Liver (tissue), 9 donors: ENCODE data around the gene CARMIL1. TPM values are rescaled to one million over a fixed set of nuclear protein-coding genes. Genes with fewer than 3 reads are reported as not detected.

ENCODE experiments used
- DNase-seq: peaks from one replicate; pipeline ENCODE4 v3.0.0-alpha.2; 2017; ENCODE audit warnings: low spot score
- H3K27ac ChIP-seq, 2 donors: one replicate each; pipeline ENCODE4 v1.7.0; 2013; ENCODE audit warnings: inconsistent platforms in 2 of 2, low read length in 2 of 2, control low read depth in 1 of 2, low read depth in 1 of 2, mild to moderate bottlenecking in 1 of 2
- H3K27me3 ChIP-seq, 4 donors: one replicate each; pipeline versions ENCODE4 v1.6.1 to v1.7.0; 2013; ENCODE audit warnings: low read length in 3 of 4, inconsistent platforms in 1 of 4, mild to moderate bottlenecking in 1 of 4, moderate library complexity in 1 of 4; ENCODE audit not compliant: control insufficient read depth in 4 of 4, insufficient read depth in 4 of 4
- H3K36me3 ChIP-seq, 4 donors: one replicate each; pipeline versions ENCODE4 v1.6.1 to v1.7.0; 2013; ENCODE audit warnings: low read length in 3 of 4, mild to moderate bottlenecking in 3 of 4, low read depth in 1 of 4, moderate library complexity in 1 of 4; ENCODE audit not compliant: control insufficient read depth in 4 of 4, insufficient read depth in 3 of 4
- H3K4me1 ChIP-seq, 4 donors: one replicate each; pipeline versions ENCODE4 v1.6.1 to v1.7.0; 2013; ENCODE audit warnings: low read length in 3 of 4, mild to moderate bottlenecking in 3 of 4, moderate library complexity in 1 of 4; ENCODE audit not compliant: control insufficient read depth in 4 of 4, insufficient read depth in 4 of 4
- H3K4me3 ChIP-seq, 3 donors: one replicate each; pipeline versions ENCODE4 v1.6.1 to v1.7.0; 2013; ENCODE audit warnings: low read length in 3 of 3, control low read depth in 1 of 3, low read depth in 1 of 3, mild to moderate bottlenecking in 1 of 3
- H3K9ac ChIP-seq, 2 donors: one replicate each; pipeline ENCODE4 v1.7.0; 2013; ENCODE audit warnings: low read length in 2 of 2, mild to moderate bottlenecking in 2 of 2, moderate library complexity in 2 of 2, control low read depth in 1 of 2, low read depth in 1 of 2
- H3K9me3 ChIP-seq, 4 donors: one replicate each; pipeline versions ENCODE4 v1.6.1 to v1.7.0; 2013; ENCODE audit warnings: low read length in 3 of 4; ENCODE audit not compliant: control insufficient read depth in 4 of 4
- CTCF ChIP-seq: fragments of 150-350 bp; IDR thresholded peaks from 2 replicates; pipeline ENCODE4 v1.5.1; 2017; ENCODE audit warnings: improper control_type of control experiment, low read depth, low read length; ENCODE audit not compliant: missing input control
- EGR1 ChIP-seq, 2 donors: IDR thresholded peaks; 2 replicates each; pipeline ENCODE4 v1.6.1; 2016 to 2018; ENCODE audit warnings: antibody characterized with exemption in 2 of 2, low read depth in 2 of 2
- FOXA2 ChIP-seq: IDR thresholded peaks from 2 replicates; pipeline ENCODE4 v1.6.1; 2016; ENCODE audit warnings: antibody characterized with exemption
- GABPA ChIP-seq, 2 donors: IDR thresholded peaks in 1 of 2; conservative IDR thresholded peaks in 1 of 2; 2 replicates each; pipeline ENCODE4 v1.6.1; 2016; ENCODE audit warnings: antibody characterized with exemption in 2 of 2, mild to moderate bottlenecking in 1 of 2, moderate library complexity in 1 of 2
- HNF4A ChIP-seq, 2 donors: conservative IDR thresholded peaks; 2 replicates each; pipeline ENCODE4 v1.6.1; 2016; ENCODE audit warnings: antibody characterized with exemption in 2 of 2, mild to moderate bottlenecking in 2 of 2
- HNF4G ChIP-seq: IDR thresholded peaks from 2 replicates; pipeline ENCODE4 v1.6.1; 2016; ENCODE audit warnings: antibody characterized with exemption
- JUND ChIP-seq, 2 donors: IDR thresholded peaks; 2 replicates each; pipeline ENCODE4 v1.6.1; 2016; ENCODE audit warnings: antibody characterized with exemption in 2 of 2
- RAD21 ChIP-seq, 2 donors: IDR thresholded peaks; 2 replicates each; pipeline ENCODE4 v1.6.1; 2016; ENCODE audit warnings: antibody characterized with exemption in 2 of 2, mild to moderate bottlenecking in 2 of 2
- RXRA ChIP-seq, 2 donors: IDR thresholded peaks; 2 replicates each; pipeline ENCODE4 v1.6.1; 2017 to 2018; ENCODE audit warnings: antibody characterized with exemption in 2 of 2, mild to moderate bottlenecking in 1 of 2
- SP1 ChIP-seq: IDR thresholded peaks from 2 replicates; pipeline ENCODE4 v1.6.1; 2018; ENCODE audit warnings: antibody characterized with exemption, mild to moderate bottlenecking
- YY1 ChIP-seq: IDR thresholded peaks from 2 replicates; pipeline ENCODE4 v1.6.1; 2016; ENCODE audit warnings: antibody characterized with exemption, mild to moderate bottlenecking
- WGBS: extraction: QIAGEN DNeasy Blood & Tissue Kit; methylation state at CpG from one replicate; pipeline ENCODE4 v1.1.7; 2013; 5-methylcytosine and 5-hydroxymethylcytosine counted together
- polyA plus RNA-seq, 2 donors: library from polyadenylated mRNA; stranded (reverse) in 1 of 2; unstranded in 1 of 2; fragments of 200-250 nt in 1 of 2; fragments of >200 nt in 1 of 2; fragmentation: Nextera tagmentation in 1 of 2; extraction: Ambion mirVana in 1 of 2; gene quantifications; one replicate each; pipeline versions ENCODE4 v1.2.1 to v1.2.3, GENCODE V29; 2013 to 2015
- total RNA-seq, 2 donors: library from RNA; depleted of rRNA; stranded (reverse); fragments of >200 nt; gene quantifications; one replicate each; pipeline ENCODE4 v1.2.3, GENCODE V29; 2014
- donor health status: healthy.
- donor health status: healthy.
- donor health status: healthy.
- donor health status: healthy.
- donor health status: healthy.

The CARMIL1 gene
- total and polyA plus RNA-seq, 4 donors = 1.4 to 9.5 (median 3.5) TPM

GRCh38 chr6:25369036-25369432 lies 89.9 kb downstream of the CARMIL1 start:
- H3K36me3 ChIP-seq = no peaks in the 10 kb centered on the region
- H3K4me3 ChIP-seq = no peak overlapping the region
- H3K4me1 ChIP-seq = peaks cover 0 to 9% (median 3%) of the 10 kb centered on the region in 4 donors
- no peaks in the 10 kb centered on the region for H3K27me3 ChIP-seq
- H3K9ac ChIP-seq = peak overlapping the region in 1 of 2 donors; percentile 69
- no peak for DNase-seq
- TF ChIP-seq RAD21 (IDR thresholded peaks at IDR 0.05) (no peak), CTCF (no peak), FOXA2 (no peak), HNF4A (conservative IDR thresholded peaks at IDR 0.05) (no peak)
- H3K9me3 ChIP-seq = no peaks in the 10 kb centered on the region
- WGBS = 72% methylated on average over 6 of the region's 6 CpGs
- peak overlapping the region in 1 of 2 donors; percentile 69 for H3K27ac ChIP-seq

- no peak for TF ChIP-seq CTCF
- TF ChIP-seq SP1 = peak; percentile 54
- no peak for TF ChIP-seq HNF4G
- TF ChIP-seq RXRA (IDR thresholded peaks at IDR 0.05) = peak in 1 of 2 donors; percentile 36
- TF ChIP-seq HNF4A (conservative IDR thresholded peaks at IDR 0.05) = peak; percentile 70 to 72
- no peak for TF ChIP-seq EGR1 (IDR thresholded peaks at IDR 0.05; ENCODE audit: low read depth in 2 of 2)
- peak in 1 of 2 donors; percentile 16 for TF ChIP-seq RAD21 (IDR thresholded peaks at IDR 0.05)
- peaks cover 0 to 9% (median 2%) of the 10 kb centered on the region in 4 donors for H3K4me1 ChIP-seq
- DNase-seq = no peak
- H3K27ac ChIP-seq = peak overlapping the region; percentile 63 to 69
- no peaks in the 10 kb centered on the region for H3K9me3 ChIP-seq
- peak overlapping the region in 1 of 2 donors; percentile 69 for H3K9ac ChIP-seq
- no peaks in the 10 kb centered on the region for H3K27me3 ChIP-seq
- no peak overlapping the region for H3K4me3 ChIP-seq
- WGBS = 44% methylated on average over 10 of the region's 10 CpGs
- no peaks in the 10 kb centered on the region for H3K36me3 ChIP-seq
Observed at GRCh38 chr6:25369433-25370177, 90.4 kb downstream of the CARMIL1 start.

- DNase-seq = no peak
- peaks cover 0 to 9% (median 2%) of the 10 kb centered on the region in 4 donors for H3K4me1 ChIP-seq
- no peaks in the 10 kb centered on the region for H3K9me3 ChIP-seq
- H3K36me3 ChIP-seq = no peaks in the 10 kb centered on the region
- H3K27me3 ChIP-seq = no peaks in the 10 kb centered on the region
- H3K9ac ChIP-seq = no peak overlapping the region
- no peak overlapping the region for H3K4me3 ChIP-seq
- TF ChIP-seq RXRA (IDR thresholded peaks at IDR 0.05) (no peak), YY1 (no peak), JUND (IDR thresholded peaks at IDR 0.05) (no peak), GABPA (IDR thresholded peaks at IDR 0.05 in 1 of 2, conservative IDR thresholded peaks at IDR 0.05 in 1 of 2) (no peak), CTCF (no peak), SP1 (no peak)
- 91% methylated on average over 10 of the region's 10 CpGs for WGBS
- H3K27ac ChIP-seq = peak overlapping the region; percentile 63 to 69
Observed at GRCh38 chr6:25370178-25371036, 91.2 kb downstream of the CARMIL1 start.
